K562 (cell line): Measurements from ENCODE around the gene HSD17B11. TPM values are rescaled to one million over a fixed set of nuclear protein-coding genes. Genes with fewer than 3 reads are reported as not detected.

Source experiments
- ADNP ChIP-seq: fragments of 200-800 bp; sonication (Bioruptor generic); IDR thresholded peaks from 2 replicates; pipeline ENCODE4 v1.6.1; 2016; ENCODE audit warnings: missing genetic modification characterization, missing compliant biosample characterization
- BCOR ChIP-seq: fragments of 450-650 bp; IDR thresholded peaks from 2 replicates; pipeline ENCODE4 v1.6.1; 2016
- CCAR2 ChIP-seq: fragments of 200-400 bp; formaldehyde crosslinking; IDR thresholded peaks from 2 replicates; pipeline ENCODE4 v1.6.1; 2017; ENCODE audit warnings: mild to moderate bottlenecking, low read depth, low read length
- CTBP1 ChIP-seq: fragments of 450-650 bp; IDR thresholded peaks from 2 replicates; pipeline ENCODE4 v1.6.1; 2016; ENCODE audit warnings: borderline replicate concordance
- FOXO4 ChIP-seq: fragments of 450-650 bp; formaldehyde crosslinking; IDR thresholded peaks from 2 replicates; pipeline ENCODE4 v1.4.0; 2020; ENCODE audit warnings: mild to moderate bottlenecking, moderate library complexity
- FOXP4 ChIP-seq: sonication (generic); formaldehyde crosslinking; IDR thresholded peaks from 2 replicates; pipeline ENCODE4 v1.8.0; 2022; ENCODE audit warnings: mild to moderate bottlenecking, missing genetic modification reagents, borderline replicate concordance
- GABPA ChIP-seq: fragments of 200-800 bp; sonication (Bioruptor generic); conservative IDR thresholded peaks from 2 replicates; pipeline ENCODE4 v1.6.1; 2016; ENCODE audit warnings: low read depth, missing genetic modification characterization, missing compliant biosample characterization
- GABPB2 ChIP-seq: fragments of 250-450 bp; sonication (Bioruptor Pico); conservative IDR thresholded peaks from 2 replicates; pipeline ENCODE4 v1.5.1; 2021; ENCODE audit warnings: mild to moderate bottlenecking
- HDAC8 ChIP-seq: fragments of 450-650 bp; IDR thresholded peaks from 2 replicates; pipeline ENCODE4 v1.6.1; 2016; ENCODE audit warnings: mild to moderate bottlenecking, missing genetic modification characterization, moderate library complexity, missing compliant biosample characterization
- HMGXB4 ChIP-seq: sonication (generic); formaldehyde crosslinking; IDR thresholded peaks from 2 replicates; pipeline ENCODE4 v1.8.1; 2023; ENCODE audit warnings: mild to moderate bottlenecking, missing genetic modification reagents
- L3MBTL2 ChIP-seq: fragments of 450-650 bp; IDR thresholded peaks from 2 replicates; pipeline ENCODE4 v1.6.1; 2016; ENCODE audit warnings: mild to moderate bottlenecking, moderate library complexity
- MEF2D ChIP-seq: conservative IDR thresholded peaks from 2 replicates; pipeline ENCODE4 v1.6.1; 2016; ENCODE audit warnings: low read depth, missing genetic modification characterization, missing compliant biosample characterization
- NCOA4 ChIP-seq: fragments of 450-650 bp; IDR thresholded peaks from 2 replicates; pipeline ENCODE4 v1.6.1; 2018; ENCODE audit warnings: mild to moderate bottlenecking; ENCODE audit not compliant: partially characterized antibody
- NELFE ChIP-seq: IDR thresholded peaks from 2 replicates; pipeline ENCODE4 v1.6.1; 2011; ENCODE audit warnings: mild to moderate bottlenecking; ENCODE audit not compliant: insufficient read depth, insufficient read length
- PTRF ChIP-seq: fragments of 450-650 bp; IDR thresholded peaks from 2 replicates; pipeline ENCODE4 v1.6.1; 2016; ENCODE audit warnings: mild to moderate bottlenecking, missing genetic modification characterization, missing compliant biosample characterization
- RBM25 ChIP-seq: fragments of 200-400 bp; formaldehyde crosslinking; IDR thresholded peaks from 2 replicates; pipeline ENCODE4 v1.6.1; 2018; ENCODE audit warnings: low read length, low read depth, moderate library complexity; ENCODE audit not compliant: severe bottlenecking
- SIRT6 ChIP-seq: IDR thresholded peaks from one replicate; pipeline ENCODE4 v1.6.1; 2012; ENCODE audit warnings: low read depth, mild to moderate bottlenecking, control low read depth, inconsistent platforms, low read length, moderate library complexity
- STAT5B ChIP-seq: fragments of 250-450 bp; sonication (Bioruptor Pico); IDR thresholded peaks from 2 replicates; pipeline ENCODE4 v1.8.0; 2021; ENCODE audit warnings: mild to moderate bottlenecking, inconsistent platforms
- SUPT5H ChIP-seq: fragments of 450-650 bp; IDR thresholded peaks from 2 replicates; pipeline ENCODE4 v1.6.1; 2016
- ZBTB17 ChIP-seq: fragments of 450-650 bp; formaldehyde crosslinking; IDR thresholded peaks from 2 replicates; pipeline ENCODE4 v1.4.0; 2020; ENCODE audit warnings: mild to moderate bottlenecking
- ZBTB2 ChIP-seq: fragments of 450-650 bp; IDR thresholded peaks from 2 replicates; pipeline ENCODE4 v1.6.1; 2016; ENCODE audit warnings: antibody characterized with exemption
- ZC3H11A ChIP-seq: IDR thresholded peaks from 2 replicates; pipeline ENCODE4 v1.6.1; 2012; ENCODE audit warnings: low read depth, low read length, improper control_type of control experiment
- ZNF23 ChIP-seq: fragments of 250-450 bp; sonication (Bioruptor Pico); IDR thresholded peaks from 2 replicates; pipeline ENCODE4 v1.4.0; 2020; ENCODE audit warnings: mild to moderate bottlenecking
- ZNF561 ChIP-seq: fragments of 450-650 bp; formaldehyde crosslinking; conservative IDR thresholded peaks from 2 replicates; pipeline ENCODE4 v1.4.0; 2020; ENCODE audit warnings: mild to moderate bottlenecking, moderate library complexity
- ZNF57 ChIP-seq: fragments of 450-650 bp; formaldehyde crosslinking; IDR thresholded peaks from 2 replicates; pipeline ENCODE4 v1.4.0; 2020; ENCODE audit warnings: mild to moderate bottlenecking, moderate library complexity
- polyA plus RNA-seq, 8 experiments: library from polyadenylated mRNA; depleted of rRNA in 4 of 8; stranded (reverse) in 5 of 8; unstranded in 3 of 8; fragments of >200 nt; fragmentation: Nextera tagmentation in 2 of 8; fragmentation: Illumina TruSeq in 1 of 8; extraction: Ambion mirVana in 2 of 8; extraction: Trizol in 1 of 8; gene quantifications; 2 replicates each; pipeline versions ENCODE4 v1.2.1 to v1.2.3, GENCODE V29; 2011 to 2014; ENCODE audit warnings: inconsistent platforms in 1 of 8, missing spikeins in 1 of 8
- total RNA-seq, 7 experiments: library from RNA; depleted of rRNA in 6 of 7; stranded (reverse); fragments of >200 nt in 6 of 7; fragmentation: Illumina TruSeq in 2 of 7; extraction: Trizol in 2 of 7; gene quantifications; 2 replicates each; pipeline versions ENCODE4 v1.2.1 to v1.2.3, GENCODE V29; 2011 to 2021; ENCODE audit warnings: low replicate concordance in 1 of 7

HSD17B11 gene
- total and polyA plus RNA-seq, 9 of the 15 experiments (the other 6 are each of a cell fraction or from before 2014, with no cell fraction given), result 26.0 to 108 (median 81.0) TPM

GRCh38 chr4:87391576-87392054, 627 bp upstream of the HSD17B11 start (continued):
- TF ChIP-seq ADNP (tag) (peak; percentile 85), FOXO4 (CRISPR knock-in tag) (no peak), ZBTB2 (no peak), FOXP4 (CRISPR knock-in tag) (no peak), BCOR (no peak), SIRT6 (no peak), NCOA4 (no peak), ZNF57 (CRISPR knock-in tag) (no peak), ZNF561 (CRISPR knock-in tag) (no peak), ZC3H11A (no peak), RBM25 (no peak), ZNF23 (no peak), ZBTB17 (CRISPR knock-in tag) (no peak), CTBP1 (peak; percentile 7; the same call in 1 of the 2 replicates), GABPA (peak; percentile 5; the same call in 1 of the 2 replicates), SUPT5H (no peak), L3MBTL2 (no peak), MEF2D (tag) (no peak), GABPB2 (CRISPR knock-in tag) (no peak), HMGXB4 (CRISPR knock-in tag) (no peak), HDAC8 (no peak), PTRF (no peak), STAT5B (CRISPR knock-in tag) (no peak), NELFE (no peak), CCAR2 (no peak)
